Left lobe of liver (tissue), 2 donors: Measurements from ENCODE around the gene TAS1R1. TPM values are rescaled to one million over a fixed set of nuclear protein-coding genes. Genes with fewer than 3 reads are reported as not detected.

ENCODE experiments used
- ATAC-seq: fragments of 200-7000 bp; cut with Tn5 transposase; one replicate; pipeline ENCODE4 v1.9.1; 2020; ENCODE audit warnings: mild to moderate bottlenecking, moderate library complexity
- DNase-seq: peaks from one replicate; pipeline ENCODE4 v3.0.0-alpha.2; 2020; ENCODE audit warnings: low spot score
- total RNA-seq: library from RNA; stranded (reverse); gene quantifications from one replicate; pipeline ENCODE4 v1.2.1, GENCODE V29; 2021
- donor health status: DM: no; HTN: no; CAD: no; lungs with moderate emphysema.
- donor health status: DM: no; HTN: yes; CAD: no.

TAS1R1 gene
- total RNA-seq, 1 donor from 2014 or later = 0.05 TPM

- ATAC-seq (no peak), DNase-seq (no peak)
Observed at GRCh38 chr1:6570100-6570499, 15.0 kb downstream of the TAS1R1 start.

- no peak for DNase-seq
- no peak for ATAC-seq
Observed at GRCh38 chr1:6570987-6571386, 15.9 kb downstream of the TAS1R1 start.

- DNase-seq (no peak), ATAC-seq (no peak)
Observed at GRCh38 chr1:6572653-6573383, 17.7 kb downstream of the TAS1R1 start.

- ATAC-seq (no peak), DNase-seq (no peak)
Observed at GRCh38 chr1:6574025-6574620, 19.0 kb downstream of the TAS1R1 start.

DNA sequence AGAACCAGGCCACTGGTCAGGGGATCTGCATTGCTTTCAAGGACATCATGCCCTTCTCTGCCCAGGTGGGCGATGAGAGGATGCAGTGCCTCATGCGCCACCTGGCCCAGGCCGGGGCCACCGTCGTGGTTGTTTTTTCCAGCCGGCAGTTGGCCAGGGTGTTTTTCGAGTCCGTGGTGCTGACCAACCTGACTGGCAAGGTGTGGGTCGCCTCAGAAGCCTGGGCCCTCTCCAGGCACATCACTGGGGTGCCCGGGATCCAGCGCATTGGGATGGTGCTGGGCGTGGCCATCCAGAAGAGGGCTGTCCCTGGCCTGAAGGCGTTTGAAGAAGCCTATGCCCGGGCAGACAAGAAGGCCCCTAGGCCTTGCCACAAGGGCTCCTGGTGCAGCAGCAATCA is 19.7 kb downstream of the TAS1R1 start:
- no peak for DNase-seq

DNA sequence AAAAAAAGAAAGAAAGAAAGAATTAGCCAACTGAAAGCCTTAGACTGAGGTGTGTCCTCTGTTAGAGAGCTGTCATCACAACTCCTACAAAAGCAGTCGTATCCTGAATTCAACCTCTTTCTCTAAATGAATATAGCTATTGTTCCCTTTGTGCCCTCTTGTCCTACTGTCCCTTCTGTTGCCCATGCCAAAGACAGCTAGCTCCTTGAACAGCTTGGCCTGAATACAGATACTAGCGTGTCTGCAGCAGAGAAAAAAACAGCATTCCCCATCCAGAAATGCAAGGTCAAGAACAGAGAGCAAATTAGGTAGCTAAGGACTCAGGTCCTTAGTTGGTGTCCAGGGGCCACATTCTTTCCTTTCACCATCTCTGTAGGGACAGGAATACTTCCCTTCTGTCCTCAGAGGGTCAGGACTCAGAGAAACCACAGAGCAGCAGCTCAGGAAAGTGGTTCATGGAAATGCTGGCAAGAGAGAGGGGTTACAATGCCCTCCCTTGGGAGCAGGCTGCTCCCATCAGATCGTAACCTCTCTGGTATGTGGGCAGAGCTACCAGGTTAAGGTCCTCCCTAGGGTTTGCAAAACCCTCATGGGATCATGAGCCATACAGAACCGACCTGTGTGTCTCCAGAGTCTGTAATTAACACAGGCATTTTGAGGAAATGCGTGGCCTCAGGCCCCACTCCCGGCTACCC is 22.9 kb downstream of the TAS1R1 start:
- DNase-seq (no peak), ATAC-seq (no peak)

More for the DNA sequence above, 19.7 kb downstream of the TAS1R1 start:
- ATAC-seq = no peak

GRCh38 chr1:6578624-6579373 is 23.7 kb downstream of the TAS1R1 start:
- no peak for ATAC-seq
- DNase-seq = peak; percentile 47

- DNase-seq = peak; percentile 100
- peak; percentile 90 for ATAC-seq
Observed at GRCh38 chr1:6579374-6580118, 24.4 kb downstream of the TAS1R1 start, which contains the start of gene ZBTB48. ZBTB48 (plus strand) TSS chr1:6579994; CDS start chr1:6580610, 616 bp downstream.

GRCh38 chr1:6580119-6580592 is 25.0 kb downstream of the TAS1R1 start:
- no peak for ATAC-seq
- no peak for DNase-seq

DNA sequence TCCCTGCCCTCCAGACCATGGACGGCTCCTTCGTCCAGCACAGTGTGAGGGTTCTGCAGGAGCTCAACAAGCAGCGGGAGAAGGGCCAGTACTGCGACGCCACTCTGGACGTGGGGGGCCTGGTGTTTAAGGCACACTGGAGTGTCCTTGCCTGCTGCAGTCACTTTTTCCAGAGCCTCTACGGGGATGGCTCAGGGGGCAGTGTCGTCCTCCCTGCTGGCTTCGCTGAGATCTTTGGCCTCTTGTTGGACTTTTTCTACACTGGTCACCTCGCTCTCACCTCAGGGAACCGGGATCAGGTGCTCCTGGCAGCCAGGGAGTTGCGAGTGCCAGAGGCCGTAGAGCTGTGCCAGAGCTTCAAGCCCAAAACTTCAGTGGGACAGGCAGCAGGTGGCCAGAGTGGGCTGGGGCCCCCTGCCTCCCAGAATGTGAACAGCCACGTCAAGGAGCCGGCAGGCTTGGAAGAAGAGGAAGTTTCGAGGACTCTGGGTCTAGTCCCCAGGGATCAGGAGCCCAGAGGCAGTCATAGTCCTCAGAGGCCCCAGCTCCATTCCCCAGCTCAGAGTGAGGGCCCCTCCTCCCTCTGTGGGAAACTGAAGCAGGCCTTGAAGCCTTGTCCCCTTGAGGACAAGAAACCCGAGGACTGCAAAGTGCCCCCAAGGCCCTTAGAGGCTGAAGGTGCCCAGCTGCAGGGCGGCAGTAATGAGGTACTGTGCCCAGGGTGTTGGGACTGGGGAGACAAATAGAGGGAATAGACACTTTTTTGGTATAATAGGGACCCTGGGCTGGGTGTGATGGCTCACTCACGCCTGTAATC is 25.7 kb downstream of the TAS1R1 start:
- DNase-seq = peak; percentile 84
- ATAC-seq = peak; percentile 58

GRCh38 chr1:6581561-6582305 is 26.6 kb downstream of the TAS1R1 start:
- ATAC-seq (no peak), DNase-seq (no peak)

DNA sequence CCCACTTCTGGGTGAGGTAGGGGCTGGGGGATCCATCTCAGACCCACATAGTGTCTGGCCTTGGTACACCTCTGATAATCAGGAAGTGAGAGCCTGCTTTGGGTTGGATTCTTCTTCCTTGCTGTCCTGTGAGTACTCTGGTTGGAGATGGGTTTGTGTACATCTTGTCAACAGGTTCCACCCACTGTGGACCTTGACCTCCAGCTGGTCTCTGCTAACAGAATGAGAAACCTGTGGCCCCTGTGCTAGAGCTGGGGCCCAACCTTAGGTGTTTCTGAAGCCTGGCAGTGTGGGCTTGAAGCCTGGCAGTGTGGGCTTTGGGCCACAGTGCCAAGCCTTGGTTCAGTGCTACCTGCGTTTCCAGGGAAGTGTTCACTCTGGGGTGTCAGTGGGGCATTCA is 27.3 kb downstream of the TAS1R1 start:
- ATAC-seq = peak; percentile 54
- DNase-seq = peak; percentile 85

GRCh38 chr1:6584126-6585080 is 29.3 kb downstream of the TAS1R1 start:
- ATAC-seq (no peak), DNase-seq (no peak)

- ATAC-seq = no peak
Observed at GRCh38 chr1:6585081-6585722, 30.1 kb downstream of the TAS1R1 start.

GRCh38 chr1:6585841-6586240 is 30.7 kb downstream of the TAS1R1 start:
- no peak for ATAC-seq
- DNase-seq = no peak

More at GRCh38 chr1:6585081-6585722, 30.1 kb downstream of the TAS1R1 start:
- DNase-seq = no peak

- no peak for ATAC-seq
- DNase-seq = peak; percentile 46
Observed at GRCh38 chr1:6586404-6586816, 31.3 kb downstream of the TAS1R1 start.
